Endothelial cell of umbilical vein (primary cell): ENCODE results near the gene TYW5. TPM values are rescaled to one million over a fixed set of nuclear protein-coding genes. Genes with fewer than 3 reads are reported as not detected.

Source experiments
- BruUV-seq: library from RNA; stranded (reverse); fragments of 400-500 nt; replicated peaks from 2 replicates; lab custom pipeline; 2021; lab: Mats Ljungman, UMichigan
- CTCF ChIA-PET: fragments of 300-600, 350-600 bp; sonication (Branson Sonifier 250); formaldehyde crosslinking; loops from one replicate; lab custom pipeline; 2021; ENCODE audit warnings: antibody characterized with exemption, inconsistent platforms; lab: Charles Lee
- POLR2A ChIA-PET: fragments of 300-600, 350-600 bp; sonication (Branson Sonifier 250); formaldehyde crosslinking; loops from one replicate; lab custom pipeline; 2021; ENCODE audit warnings: antibody characterized with exemption, inconsistent platforms; lab: Charles Lee
- DNase-seq: peaks from one replicate; pipeline ENCODE4 v3.0.0-alpha.2; 2011; ENCODE audit warnings: low read depth, low spot score
- FAIRE-seq: peaks from 2 replicates; lab custom pipeline; 2011; peaks lifted over from hg19 to GRCh38; lab: Jason Lieb, UNC
- H2AFZ ChIP-seq: 2 replicates; pipeline ENCODE4 v1.6.0; 2012; ENCODE audit warnings: low read depth, low read length, control low read depth, inconsistent platforms
- H3K27ac ChIP-seq: 2 replicates; pipeline ENCODE4 v1.5.1; 2011; ENCODE audit warnings: low read depth, mild to moderate bottlenecking, control low read depth, low read length, moderate library complexity; ENCODE audit not compliant: insufficient read depth
- H3K27me3 ChIP-seq, 2 experiments: 2 replicates each; pipeline versions ENCODE4 v1.6.0 to v1.6.1; 2011; ENCODE audit warnings: low read length in 2 of 2, mixed read lengths in 1 of 2; ENCODE audit not compliant: control insufficient read depth in 2 of 2, insufficient read depth in 2 of 2
- H3K36me3 ChIP-seq, 2 experiments: 2 replicates in 1 of 2; 3 replicates in 1 of 2; pipeline ENCODE4 v1.5.1; 2011; ENCODE audit warnings: low read length in 2 of 2, mild to moderate bottlenecking in 1 of 2, moderate library complexity in 1 of 2; ENCODE audit not compliant: control insufficient read depth in 2 of 2, insufficient read depth in 2 of 2; ENCODE audit errors: extremely low read depth in 1 of 2
- H3K4me1 ChIP-seq: 3 replicates; pipeline ENCODE4 v1.5.1; 2011; ENCODE audit warnings: mild to moderate bottlenecking, low read length; ENCODE audit not compliant: control insufficient read depth, insufficient read depth; ENCODE audit errors: extremely low read depth
- H3K4me2 ChIP-seq: 2 replicates; pipeline ENCODE4 v1.6.1; 2011; ENCODE audit warnings: low read length, control low read depth, mixed read lengths; ENCODE audit not compliant: insufficient read depth
- H3K4me3 ChIP-seq, 3 experiments: fragments of 200-600 bp in 1 of 3; sonication (generic), shearing (Covaris generic) in 1 of 3; replicated peaks in 1 of 3; 2 replicates each; pipeline ENCODE4 v1.5.1; 2011 to 2016; ENCODE audit warnings: control low read depth in 3 of 3, low read length in 3 of 3, mild to moderate bottlenecking in 2 of 3, inconsistent platforms in 1 of 3, low read depth in 1 of 3, moderate library complexity in 1 of 3; ENCODE audit not compliant: insufficient read depth in 1 of 3
- H3K79me2 ChIP-seq: 2 replicates; pipeline ENCODE4 v1.6.0; 2012; ENCODE audit warnings: low read length, inconsistent platforms; ENCODE audit not compliant: control insufficient read depth, insufficient read depth
- H3K9ac ChIP-seq: replicated peaks from 2 replicates; pipeline ENCODE3; 2011; ENCODE audit warnings: low read length, control low read depth; ENCODE audit not compliant: insufficient read depth; ENCODE audit errors: extremely low read depth
- H3K9me1 ChIP-seq: replicated peaks from 3 replicates; pipeline ENCODE4 v1.6.0; 2011; ENCODE audit warnings: mild to moderate bottlenecking, low read length; ENCODE audit not compliant: control insufficient read depth, insufficient read depth; ENCODE audit errors: extremely low read depth
- H3K9me3 ChIP-seq: replicated peaks from 2 replicates; pipeline ENCODE4 v1.5.1; 2012; ENCODE audit warnings: low read length, inconsistent platforms; ENCODE audit not compliant: control insufficient read depth, insufficient read depth
- H4K20me1 ChIP-seq: replicated peaks from 2 replicates; pipeline ENCODE3; 2011; ENCODE audit warnings: mild to moderate bottlenecking, low read length; ENCODE audit not compliant: control insufficient read depth, insufficient read depth; ENCODE audit errors: extremely low read depth
- EZH2 ChIP-seq: IDR thresholded peaks from 2 replicates; pipeline ENCODE4 v1.6.1; 2012; ENCODE audit warnings: borderline replicate concordance, low read depth, mild to moderate bottlenecking, moderate library complexity, low read length, inconsistent platforms; ENCODE audit not compliant: severe bottlenecking
- FOS ChIP-seq: IDR thresholded peaks from 2 replicates; pipeline ENCODE4 v1.6.1; 2011; ENCODE audit warnings: mild to moderate bottlenecking, low read length, moderate library complexity, borderline replicate concordance; ENCODE audit not compliant: insufficient read depth
- GATA2 ChIP-seq: IDR thresholded peaks from 2 replicates; pipeline ENCODE4 v1.7.0; 2011; ENCODE audit warnings: low read depth, mild to moderate bottlenecking, moderate library complexity, mixed read lengths, low read length; ENCODE audit not compliant: insufficient read length, insufficient read depth
- JUN ChIP-seq: IDR thresholded peaks from 2 replicates; pipeline ENCODE4 v1.6.1; 2011; ENCODE audit warnings: borderline replicate concordance, low read depth; ENCODE audit not compliant: insufficient read length, insufficient read depth
- MAX ChIP-seq: IDR thresholded peaks from 2 replicates; pipeline ENCODE4 v1.6.1; 2011; ENCODE audit not compliant: insufficient read depth, insufficient read length
- MYC ChIP-seq: IDR thresholded peaks from one replicate; pipeline ENCODE4 v1.6.1; 2011; ENCODE audit warnings: mild to moderate bottlenecking, low read depth, low read length
- POLR2A ChIP-seq: IDR thresholded peaks from 2 replicates; pipeline ENCODE4 v1.6.1; 2012; ENCODE audit warnings: low read depth, mild to moderate bottlenecking, control low read depth, low read length
- POLR2AphosphoS5 ChIP-seq: IDR thresholded peaks from 2 replicates; pipeline ENCODE4 v1.6.1; 2012; ENCODE audit warnings: low read depth, mild to moderate bottlenecking, control low read depth, low read length, moderate library complexity; ENCODE audit not compliant: insufficient read depth
- dilution Hi-C: fragments of 300-500 bp; cut with MboI; formaldehyde crosslinking; loops from one replicate; pipeline ENCODE4 v1.15.0; 2019; ENCODE audit warnings: low sequenced_read_pairs; ENCODE audit not compliant: extremely low pct_ligation_motif_present
- intact Hi-C: fragments of 100-400 bp; cut with micrococcal nuclease; formaldehyde crosslinking; loops from one replicate; pipeline ENCODE4 v1.10.0; 2022
- polyA plus RNA-seq, 4 experiments: library from polyadenylated mRNA; depleted of rRNA in 3 of 4; stranded (reverse) in 3 of 4; unstranded in 1 of 4; fragments of >200 nt; gene quantifications; 2 replicates each; pipeline versions ENCODE4 v1.2.1 to v1.2.3, GENCODE V29; 2011 to 2012; ENCODE audit warnings: missing spikeins in 1 of 4
- total RNA-seq: library from RNA; stranded (reverse); gene quantifications from 2 replicates; pipeline ENCODE4 v1.2.3, GENCODE V29; 2021
- TF ChIP-seq, protein P1 (sequence below), 2 donors: IDR thresholded peaks; 1 replicate in 1 of 2; 2 replicates in 1 of 2; pipeline ENCODE4 v1.5.1; 2011; ENCODE audit warnings: low read length in 2 of 2, mild to moderate bottlenecking in 2 of 2, moderate library complexity in 2 of 2, control low read depth in 1 of 2, inconsistent platforms in 1 of 2, low read depth in 1 of 2; ENCODE audit not compliant: insufficient read depth in 1 of 2; ENCODE audit errors: extremely low read depth in 1 of 2

Gene TYW5
- total and polyA plus RNA-seq, 2 donors (not counting 3 experiments of a cell fraction or from before 2014, with no cell fraction given): 2.6 to 8.9 TPM

DNA sequence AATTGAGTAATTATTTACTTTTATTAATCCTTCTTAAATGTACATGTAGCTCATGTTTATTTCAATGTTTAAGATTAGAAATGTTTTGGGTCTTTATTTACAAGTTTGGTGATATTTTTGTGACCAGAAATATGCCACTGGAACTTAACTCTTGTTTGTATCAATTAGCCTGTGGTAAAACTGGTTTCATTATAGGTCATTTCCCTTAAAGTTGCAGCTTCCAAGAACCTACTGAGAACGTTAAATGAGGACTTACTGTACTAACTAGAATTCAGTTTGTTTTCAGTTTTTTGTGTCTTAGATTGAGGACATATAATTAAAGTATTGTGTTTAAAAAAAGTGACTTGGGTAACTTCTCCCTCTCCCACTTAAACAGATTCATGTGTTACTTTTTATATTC, 4.3 kb downstream of the TYW5 start:
- H3K9me3 ChIP-seq: no peaks in the 10 kb centered on the region
- ChIA-PET POLR2A (no interaction called here), CTCF (no interaction called here)
- H3K27ac ChIP-seq: no peak overlapping the region
- no peak overlapping the region for H3K4me3 ChIP-seq
- dilution Hi-C loops: no loop called here
- H3K27me3 ChIP-seq: no peaks in the 10 kb centered on the region
- H3K9me1 ChIP-seq: no peaks in the 10 kb centered on the region
- TF ChIP-seq JUN (no peak), POLR2A (no peak), MYC (no peak), POLR2AphosphoS5 (no peak), GATA2 (no peak), FOS (no peak), MAX (no peak), EZH2 (no peak)
- TF ChIP-seq, protein P1, sequence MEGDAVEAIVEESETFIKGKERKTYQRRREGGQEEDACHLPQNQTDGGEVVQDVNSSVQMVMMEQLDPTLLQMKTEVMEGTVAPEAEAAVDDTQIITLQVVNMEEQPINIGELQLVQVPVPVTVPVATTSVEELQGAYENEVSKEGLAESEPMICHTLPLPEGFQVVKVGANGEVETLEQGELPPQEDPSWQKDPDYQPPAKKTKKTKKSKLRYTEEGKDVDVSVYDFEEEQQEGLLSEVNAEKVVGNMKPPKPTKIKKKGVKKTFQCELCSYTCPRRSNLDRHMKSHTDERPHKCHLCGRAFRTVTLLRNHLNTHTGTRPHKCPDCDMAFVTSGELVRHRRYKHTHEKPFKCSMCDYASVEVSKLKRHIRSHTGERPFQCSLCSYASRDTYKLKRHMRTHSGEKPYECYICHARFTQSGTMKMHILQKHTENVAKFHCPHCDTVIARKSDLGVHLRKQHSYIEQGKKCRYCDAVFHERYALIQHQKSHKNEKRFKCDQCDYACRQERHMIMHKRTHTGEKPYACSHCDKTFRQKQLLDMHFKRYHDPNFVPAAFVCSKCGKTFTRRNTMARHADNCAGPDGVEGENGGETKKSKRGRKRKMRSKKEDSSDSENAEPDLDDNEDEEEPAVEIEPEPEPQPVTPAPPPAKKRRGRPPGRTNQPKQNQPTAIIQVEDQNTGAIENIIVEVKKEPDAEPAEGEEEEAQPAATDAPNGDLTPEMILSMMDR (IDR thresholded peaks at IDR 0.05; ENCODE audit: extremely low read depth in 1 of 2, insufficient read depth in 1 of 2, low read depth in 1 of 2, low read length in 2 of 2): no peak
- no peak overlapping the region for H3K4me2 ChIP-seq
- peaks cover 4 to 6% of the 10 kb centered on the region in 2 experiments for H3K36me3 ChIP-seq
- FAIRE-seq (no peak), DNase-seq (no peak)
- no TSS peak for BruUV-seq
- H3K4me1 ChIP-seq: peaks cover 10% of the 10 kb centered on the region
- no peak overlapping the region for H3K9ac ChIP-seq
- H2AFZ ChIP-seq: no peak overlapping the region
- no peaks in the 10 kb centered on the region for H4K20me1 ChIP-seq
- peaks cover 42% of the 10 kb centered on the region for H3K79me2 ChIP-seq
- intact Hi-C loops: no loop called here
